ENCODE measurements around the gene PRSS56. TPM values are rescaled to one million over a fixed set of nuclear protein-coding genes. Genes with fewer than 3 reads are reported as not detected.

Gene PRSS56
- total RNA-seq, 1 donor, result not detected

DNA sequence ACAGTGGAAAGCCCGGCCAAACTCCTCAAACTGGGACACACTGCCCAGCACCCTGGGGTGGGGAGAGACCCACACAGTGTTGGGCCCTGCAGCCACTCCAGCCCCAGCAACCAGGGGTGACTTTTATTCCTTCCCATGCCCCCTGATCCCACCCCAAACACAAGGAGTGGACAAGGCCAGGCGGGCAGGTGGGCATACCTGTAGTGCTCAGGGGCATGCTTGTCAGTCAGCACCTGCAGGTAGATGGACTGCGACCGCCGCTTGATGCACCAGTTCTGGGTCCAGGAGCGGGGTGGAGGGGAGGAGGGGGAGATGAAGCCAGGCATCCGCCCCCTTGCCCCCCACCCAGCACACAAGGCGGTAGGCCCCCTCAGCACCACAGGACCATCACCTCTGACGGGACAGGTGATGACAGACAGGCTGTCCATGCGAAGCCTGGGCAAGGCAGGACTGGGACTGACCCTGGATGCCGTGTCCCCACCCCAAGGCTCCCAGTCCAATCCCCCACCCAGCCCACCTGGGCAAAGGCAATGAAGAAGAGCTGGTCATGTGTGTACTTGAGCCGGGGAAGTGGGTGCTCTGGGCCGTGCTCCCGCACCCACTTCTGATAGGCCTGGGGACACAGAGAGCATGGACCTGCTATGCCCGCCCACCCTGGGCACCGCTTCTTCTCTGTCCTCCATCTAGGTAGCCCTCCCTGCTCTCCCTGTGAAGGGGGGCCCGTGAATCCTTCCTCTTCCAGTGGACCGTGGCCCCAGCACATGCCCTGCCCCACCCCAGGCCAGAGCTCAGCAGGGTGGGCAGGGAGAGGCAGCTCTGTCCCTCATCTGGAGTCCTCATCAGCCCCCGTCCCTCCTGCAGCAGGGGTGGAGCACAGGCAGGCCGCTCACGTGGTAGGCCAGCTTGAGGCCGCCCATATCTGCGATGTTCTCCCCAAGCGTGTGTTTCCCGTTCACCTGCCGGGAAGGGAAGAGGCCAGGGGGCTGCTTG, 39.7 kb upstream of the PRSS56 start:
- DNase-seq (ENCODE audit: insufficient read length, low spot score, missing footprints), result peak; percentile 84
- no peak overlapping the region for H3K4me2 ChIP-seq (ENCODE audit: insufficient read depth, low read length)
- H3K27ac ChIP-seq (ENCODE audit: low read depth, low read length), result no peak overlapping the region
- H2AFZ ChIP-seq (ENCODE audit: low read length), result no peak overlapping the region
- H4K20me1 ChIP-seq (ENCODE audit: insufficient read depth, low read length), result no peaks in the 10 kb centered on the region
- no peaks in the 10 kb centered on the region for H3K9me3 ChIP-seq (ENCODE audit: low read depth, low read length)
- H3K4me1 ChIP-seq (ENCODE audit: insufficient read depth, low read length), result no peaks in the 10 kb centered on the region
- H3K36me3 ChIP-seq (ENCODE audit: insufficient read depth, low read length), result no peaks in the 10 kb centered on the region
- TF ChIP-seq, protein P1, sequence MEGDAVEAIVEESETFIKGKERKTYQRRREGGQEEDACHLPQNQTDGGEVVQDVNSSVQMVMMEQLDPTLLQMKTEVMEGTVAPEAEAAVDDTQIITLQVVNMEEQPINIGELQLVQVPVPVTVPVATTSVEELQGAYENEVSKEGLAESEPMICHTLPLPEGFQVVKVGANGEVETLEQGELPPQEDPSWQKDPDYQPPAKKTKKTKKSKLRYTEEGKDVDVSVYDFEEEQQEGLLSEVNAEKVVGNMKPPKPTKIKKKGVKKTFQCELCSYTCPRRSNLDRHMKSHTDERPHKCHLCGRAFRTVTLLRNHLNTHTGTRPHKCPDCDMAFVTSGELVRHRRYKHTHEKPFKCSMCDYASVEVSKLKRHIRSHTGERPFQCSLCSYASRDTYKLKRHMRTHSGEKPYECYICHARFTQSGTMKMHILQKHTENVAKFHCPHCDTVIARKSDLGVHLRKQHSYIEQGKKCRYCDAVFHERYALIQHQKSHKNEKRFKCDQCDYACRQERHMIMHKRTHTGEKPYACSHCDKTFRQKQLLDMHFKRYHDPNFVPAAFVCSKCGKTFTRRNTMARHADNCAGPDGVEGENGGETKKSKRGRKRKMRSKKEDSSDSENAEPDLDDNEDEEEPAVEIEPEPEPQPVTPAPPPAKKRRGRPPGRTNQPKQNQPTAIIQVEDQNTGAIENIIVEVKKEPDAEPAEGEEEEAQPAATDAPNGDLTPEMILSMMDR (IDR thresholded peaks at IDR 0.05; ENCODE audit: extremely low read depth, low read depth, low read length), result no peak
- no peaks in the 10 kb centered on the region for H3K79me2 ChIP-seq (ENCODE audit: insufficient read depth, low read length)
- peaks cover 16% of the 10 kb centered on the region for H3K27me3 ChIP-seq (ENCODE audit: insufficient read depth, low read length)
- no peak overlapping the region for H3K4me3 ChIP-seq (ENCODE audit: insufficient read depth, low read length)

DNA sequence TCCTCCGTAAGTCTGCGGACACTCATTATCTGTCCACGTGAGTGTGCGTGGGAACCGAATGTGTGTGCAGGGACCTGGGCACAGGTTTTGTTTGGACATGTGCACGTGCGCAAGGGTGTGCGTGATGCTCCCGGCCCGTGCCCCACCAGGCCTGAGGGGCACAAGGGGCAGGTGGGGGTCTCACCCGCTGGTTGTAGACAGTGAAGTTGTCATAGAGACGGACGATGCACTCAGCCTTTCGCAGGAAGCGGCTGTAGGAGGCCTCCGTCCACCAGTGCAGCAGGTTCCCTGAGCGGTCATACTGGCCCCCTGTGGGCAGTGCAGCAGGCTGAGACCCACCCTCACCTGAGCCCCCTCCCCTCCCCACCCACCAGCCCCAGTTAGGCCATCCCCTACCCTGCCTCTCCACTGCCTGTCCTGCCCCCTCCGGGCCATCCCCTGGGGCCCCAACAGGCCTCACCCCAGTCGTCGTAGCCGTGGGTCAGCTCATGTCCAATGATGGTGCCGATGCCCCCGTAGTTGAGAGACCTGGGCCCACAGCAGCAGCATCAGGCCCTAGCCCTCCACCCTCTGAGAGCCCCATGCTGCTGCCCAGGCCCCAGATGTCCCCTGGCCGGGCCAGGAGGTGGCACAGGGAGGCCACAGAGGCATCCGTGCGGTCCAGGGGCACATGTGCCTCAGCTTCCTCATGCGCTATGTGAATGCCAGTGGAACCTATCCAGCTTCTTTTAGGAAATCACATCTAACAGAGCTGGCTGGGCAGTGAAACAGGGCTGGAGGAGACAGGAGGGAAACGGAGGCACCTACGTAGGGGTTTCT, 38.7 kb upstream of the PRSS56 start:
- TF ChIP-seq, protein P1 (IDR thresholded peaks at IDR 0.05; ENCODE audit: extremely low read depth, low read depth, low read length), result no peak
- no peaks in the 10 kb centered on the region for H3K9me3 ChIP-seq (ENCODE audit: low read depth, low read length)
- DNase-seq (ENCODE audit: insufficient read length, low spot score, missing footprints), result peak; percentile 77
- H3K4me2 ChIP-seq (ENCODE audit: insufficient read depth, low read length), result no peak overlapping the region
- no peaks in the 10 kb centered on the region for H3K4me1 ChIP-seq (ENCODE audit: insufficient read depth, low read length)
- no peak overlapping the region for H2AFZ ChIP-seq (ENCODE audit: low read length)
- H3K36me3 ChIP-seq (ENCODE audit: insufficient read depth, low read length), result no peaks in the 10 kb centered on the region
- H3K27me3 ChIP-seq (ENCODE audit: insufficient read depth, low read length), result peaks cover 25% of the 10 kb centered on the region
- no peaks in the 10 kb centered on the region for H4K20me1 ChIP-seq (ENCODE audit: insufficient read depth, low read length)
- no peaks in the 10 kb centered on the region for H3K79me2 ChIP-seq (ENCODE audit: insufficient read depth, low read length)
- H3K27ac ChIP-seq (ENCODE audit: low read depth, low read length), result no peak overlapping the region
- H3K4me3 ChIP-seq (ENCODE audit: insufficient read depth, low read length), result no peak overlapping the region

DNA sequence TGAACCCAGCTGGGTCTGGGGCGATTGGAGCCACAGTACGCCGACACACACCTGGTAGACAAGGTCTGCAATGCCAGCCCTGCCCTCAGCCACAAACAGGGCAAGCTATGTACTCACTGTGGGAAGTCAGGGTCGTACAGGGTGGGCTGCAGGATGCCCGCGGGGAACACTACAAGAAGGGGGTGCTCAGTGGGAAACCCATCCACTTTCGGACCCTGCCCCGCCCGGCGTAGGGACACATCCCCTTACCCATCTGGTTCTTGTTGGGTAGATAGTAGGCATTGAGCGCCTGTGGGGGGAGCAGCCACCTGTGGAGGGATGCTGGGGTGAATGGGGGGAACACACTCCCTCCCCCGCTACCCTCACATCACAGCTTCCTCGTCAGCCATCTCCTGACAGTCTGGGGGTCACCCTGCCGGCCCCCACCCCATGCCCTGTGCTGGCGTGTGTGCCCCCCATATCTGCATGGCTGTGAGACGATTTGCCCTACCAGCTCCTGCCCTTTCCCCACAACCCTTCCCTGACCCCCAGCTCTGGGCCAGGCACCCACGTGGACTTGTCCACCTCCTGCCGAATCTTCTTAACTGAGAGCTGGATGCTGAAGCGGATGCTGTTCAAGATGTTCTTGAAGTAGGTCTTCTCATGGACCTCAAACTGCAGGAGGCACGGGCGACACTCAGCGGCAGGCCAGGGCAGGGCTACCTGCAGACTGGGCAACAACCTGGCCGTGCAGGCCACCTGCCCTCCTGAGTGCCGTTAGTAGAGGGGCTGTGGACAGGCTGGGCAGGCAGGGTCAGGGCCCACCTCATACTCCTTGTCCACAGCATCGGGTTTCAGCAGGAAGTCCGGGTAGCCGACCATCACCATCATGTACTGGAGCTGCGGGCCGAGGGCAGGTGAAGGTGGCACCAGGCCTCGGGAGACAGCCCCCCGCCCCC, 37.6 kb upstream of the PRSS56 start:
- DNase-seq (ENCODE audit: insufficient read length, low spot score, missing footprints), result peak; percentile 39
- Histone ChIP-seq H2AFZ (ENCODE audit: low read length) (no peak overlapping the region), H3K9me3 (ENCODE audit: low read depth, low read length) (no peaks in the 10 kb centered on the region), H3K36me3 (ENCODE audit: insufficient read depth, low read length) (no peaks in the 10 kb centered on the region), H3K79me2 (ENCODE audit: insufficient read depth, low read length) (no peaks in the 10 kb centered on the region), H4K20me1 (ENCODE audit: insufficient read depth, low read length) (no peaks in the 10 kb centered on the region), H3K27ac (ENCODE audit: low read depth, low read length) (no peak overlapping the region), H3K4me3 (ENCODE audit: insufficient read depth, low read length) (no peak overlapping the region), H3K4me2 (ENCODE audit: insufficient read depth, low read length) (no peak overlapping the region), H3K27me3 (ENCODE audit: insufficient read depth, low read length) (peaks cover 33% of the 10 kb centered on the region), H3K4me1 (ENCODE audit: insufficient read depth, low read length) (no peaks in the 10 kb centered on the region)
- TF ChIP-seq, protein P1 (IDR thresholded peaks at IDR 0.05; ENCODE audit: extremely low read depth, low read depth, low read length), result no peak
